GM18867 (cell line): Measurements from ENCODE around the gene REEP5.
"Not testable (repeated sequence)": the region's sequence is repeated elsewhere in the genome, so short reads cannot be mapped to it uniquely, and the experiment has no call there.

ENCODE experiments used
- ATAC-seq: cut with Tn5 transposase; IDR thresholded peaks from one replicate; pipeline ENCODE4 v1.9.1; 2021; ENCODE audit warnings: mild to moderate bottlenecking, moderate library complexity; ENCODE audit not compliant: unreplicated experiment

Gene REEP5

GRCh38 chr5:112892776-112893175 is 29.3 kb downstream of the REEP5 start:
- ATAC-seq = no peak

GRCh38 chr5:112892066-112892465 is 30.0 kb downstream of the REEP5 start:
- not testable (repeated sequence) for ATAC-seq

GRCh38 chr5:112886975-112887374 is 35.1 kb downstream of the REEP5 start:
- ATAC-seq = no peak

GRCh38 chr5:112885001-112885400 is 37.0 kb downstream of the REEP5 start:
- ATAC-seq = no peak

- no peak for ATAC-seq
Observed at GRCh38 chr5:112883192-112883591, 38.8 kb downstream of the REEP5 start.

- no peak for ATAC-seq
Observed at GRCh38 chr5:112880219-112880964, 41.6 kb downstream of the REEP5 start.

GRCh38 chr5:112878760-112879159 is 43.3 kb downstream of the REEP5 start:
- ATAC-seq = no peak

- ATAC-seq = no peak
Observed at GRCh38 chr5:112878101-112878500, 43.9 kb downstream of the REEP5 start.

- no peak for ATAC-seq
Observed at GRCh38 chr5:112876362-112876761, 45.7 kb downstream of the REEP5 start.

- no peak for ATAC-seq
Observed at GRCh38 chr5:112870966-112871365, 51.1 kb downstream of the REEP5 start.

- ATAC-seq = peak; percentile 88
Observed at GRCh38 chr5:112869948-112870347, 52.1 kb downstream of the REEP5 start.

- no peak for ATAC-seq
Observed at GRCh38 chr5:112867411-112867810, 54.6 kb downstream of the REEP5 start.

GRCh38 chr5:112866739-112867138 is 55.3 kb downstream of the REEP5 start:
- no peak for ATAC-seq

- ATAC-seq = no peak
Observed at GRCh38 chr5:112865128-112865527, 56.9 kb downstream of the REEP5 start.

- no peak for ATAC-seq
Observed at GRCh38 chr5:112863549-112863948, 58.5 kb downstream of the REEP5 start.

GRCh38 chr5:112862085-112862484 is 59.9 kb downstream of the REEP5 start:
- ATAC-seq = no peak

GRCh38 chr5:112861638-112861985 is 60.4 kb downstream of the REEP5 start:
- ATAC-seq = no peak

GRCh38 chr5:112860929-112861637 is 60.9 kb downstream of the REEP5 start, which contains the start of gene SRP19:
TSS of gene SRP19 (plus strand) at chr5:112861287. CDS start at chr5:112861377, 90 bp downstream.
- ATAC-seq = peak; percentile 98

GRCh38 chr5:112860571-112860928 is 61.5 kb downstream of the REEP5 start:
- not testable (repeated sequence) for ATAC-seq

GRCh38 chr5:112857866-112858265 is 64.2 kb downstream of the REEP5 start:
- no peak for ATAC-seq

GRCh38 chr5:112854651-112855050 is 67.4 kb downstream of the REEP5 start:
- ATAC-seq = no peak

GRCh38 chr5:112849912-112850311 is 72.1 kb downstream of the REEP5 start:
- no peak for ATAC-seq
